ENCODE data around the gene PARK7. TPM values are rescaled to one million over a fixed set of nuclear protein-coding genes. Genes with fewer than 3 reads are reported as not detected.

The PARK7 gene
- total and polyA plus RNA-seq, 2 experiments from 2014 or later: 199 to 603 TPM

GRCh38 chr1:7953850-7954609 is 7.5 kb upstream of the PARK7 start:
- H3K4me3 ChIP-seq: no peak overlapping the region
- H3K27ac ChIP-seq: no peak overlapping the region
- no peaks in the 10 kb centered on the region for H3K36me3 ChIP-seq
- TF ChIP-seq CTCF (IDR thresholded peaks at IDR 0.05; ENCODE audit: low read depth, low read length): no peak
- H3K27me3 ChIP-seq: no peaks in the 10 kb centered on the region
- H3K4me1 ChIP-seq (ENCODE audit: low read depth): no peaks in the 10 kb centered on the region
- DNase-seq (ENCODE audit: low read depth in 1 of 2, low spot score in 1 of 2): peak in 1 of 2 donors; percentile 95
- H3K9me3 ChIP-seq (ENCODE audit: low read depth): no peaks in the 10 kb centered on the region

GRCh38 chr1:7954683-7955082 is 6.8 kb upstream of the PARK7 start:
- Histone ChIP-seq H3K27ac (no peak overlapping the region), H3K27me3 (no peaks in the 10 kb centered on the region), H3K9me3 (ENCODE audit: low read depth) (no peaks in the 10 kb centered on the region), H3K36me3 (no peaks in the 10 kb centered on the region), H3K4me1 (ENCODE audit: low read depth) (no peaks in the 10 kb centered on the region), H3K4me3 (no peak overlapping the region)
- TF ChIP-seq CTCF (IDR thresholded peaks at IDR 0.05; ENCODE audit: low read depth, low read length): no peak
- DNase-seq (ENCODE audit: low read depth in 1 of 2, low spot score in 1 of 2): no peak

GRCh38 chr1:7956218-7957032 is 5.1 kb upstream of the PARK7 start:
- Histone ChIP-seq H3K27me3 (no peaks in the 10 kb centered on the region), H3K4me1 (ENCODE audit: low read depth) (no peaks in the 10 kb centered on the region), H3K9me3 (ENCODE audit: low read depth) (no peaks in the 10 kb centered on the region), H3K4me3 (no peak overlapping the region), H3K27ac (no peak overlapping the region), H3K36me3 (no peaks in the 10 kb centered on the region)
- DNase-seq (ENCODE audit: low read depth in 1 of 2, low spot score in 1 of 2): no peak
- TF ChIP-seq CTCF (IDR thresholded peaks at IDR 0.05; ENCODE audit: low read depth, low read length): no peak

- peak overlapping the region; percentile 80 for H3K4me3 ChIP-seq
- no peak for DNase-seq (ENCODE audit: low read depth in 1 of 2, low spot score in 1 of 2)
- peaks cover 13% of the 10 kb centered on the region for H3K36me3 ChIP-seq
- H3K4me1 ChIP-seq (ENCODE audit: low read depth): peaks cover 9% of the 10 kb centered on the region
- peak overlapping the region; percentile 86 for H3K27ac ChIP-seq
- no peaks in the 10 kb centered on the region for H3K27me3 ChIP-seq
- TF ChIP-seq CTCF (IDR thresholded peaks at IDR 0.05; ENCODE audit: low read depth, low read length): no peak
- no peaks in the 10 kb centered on the region for H3K9me3 ChIP-seq (ENCODE audit: low read depth)
Measured at GRCh38 chr1:7960165-7960564, 1.3 kb upstream of the PARK7 start.

GRCh38 chr1:7960867-7961215 is 670 bp upstream of the PARK7 start:
- Histone ChIP-seq H3K27ac (peak overlapping the region; percentile 86), H3K9me3 (ENCODE audit: low read depth) (no peaks in the 10 kb centered on the region), H3K4me1 (ENCODE audit: low read depth) (peaks cover 9% of the 10 kb centered on the region), H3K27me3 (no peaks in the 10 kb centered on the region), H3K36me3 (peaks cover 19% of the 10 kb centered on the region), H3K4me3 (peak overlapping the region; percentile 80)
- DNase-seq (ENCODE audit: low read depth in 1 of 2, low spot score in 1 of 2): no peak
- no peak for TF ChIP-seq CTCF (IDR thresholded peaks at IDR 0.05; ENCODE audit: low read depth, low read length)

Measured in cardiac muscle cell (in vitro differentiated cells and primary cell).